MM.1S (cell line): ENCODE results near the gene RBM15B.

ENCODE experiments used
- DNase-seq: peaks from one replicate; pipeline ENCODE4 v3.0.0-alpha.2; 2015
- H2AFZ ChIP-seq: fragments of 300-600 bp; sonication (generic); 2 replicates; pipeline ENCODE4 v1.6.0; 2016; ENCODE audit warnings: antibody characterized with exemption, low read length
- H3F3A ChIP-seq: fragments of 300-600 bp; sonication (generic); 2 replicates; pipeline ENCODE4 v1.6.1; 2016; ENCODE audit warnings: mild to moderate bottlenecking, antibody characterized with exemption, low read length, moderate library complexity, mixed read lengths; ENCODE audit not compliant: insufficient read depth
- H3K27ac ChIP-seq: fragments of 300-600 bp; sonication (generic); 2 replicates; pipeline ENCODE4 v1.5.1; 2016; ENCODE audit warnings: mild to moderate bottlenecking, low read length
- H3K27me3 ChIP-seq: fragments of 300-600 bp; sonication (generic); replicated peaks from 2 replicates; pipeline ENCODE4 v1.6.0; 2016; ENCODE audit warnings: low read length; ENCODE audit not compliant: insufficient read depth
- H3K36me3 ChIP-seq: fragments of 300-600 bp; sonication (generic); replicated peaks from 2 replicates; pipeline ENCODE4 v1.6.1; 2016; ENCODE audit warnings: mild to moderate bottlenecking, low read length, mixed read lengths; ENCODE audit not compliant: insufficient read depth
- H3K4me1 ChIP-seq: fragments of 300-600 bp; sonication (generic); 2 replicates; pipeline ENCODE4 v1.6.1; 2016; ENCODE audit warnings: low read length, mixed read lengths
- H3K4me2 ChIP-seq: fragments of 300-600 bp; sonication (generic); 2 replicates; pipeline ENCODE4 v1.6.0; 2016; ENCODE audit warnings: low read depth, low read length
- H3K4me3 ChIP-seq: fragments of 300-600 bp; sonication (generic); 2 replicates; pipeline ENCODE4 v1.5.1; 2016; ENCODE audit warnings: low read length, mixed read lengths
- H3K79me2 ChIP-seq: fragments of 300-600 bp; sonication (generic); 2 replicates; pipeline ENCODE4 v1.6.1; 2016; ENCODE audit warnings: mixed run types, low read length, mixed read lengths
- H3K9ac ChIP-seq: fragments of 300-600 bp; sonication (generic); 2 replicates; pipeline ENCODE4 v1.6.1; 2016; ENCODE audit warnings: low read length, mixed read lengths
- H3K9me2 ChIP-seq: fragments of 300-600 bp; sonication (generic); replicated peaks from 2 replicates; pipeline ENCODE4 v1.6.1; 2016; ENCODE audit warnings: mild to moderate bottlenecking, low read length, mixed read lengths; ENCODE audit not compliant: insufficient read depth
- H3K9me3 ChIP-seq: fragments of 300-600 bp; sonication (generic); replicated peaks from 2 replicates; pipeline ENCODE4 v1.6.1; 2016; ENCODE audit warnings: mild to moderate bottlenecking, low read length, mixed read lengths; ENCODE audit not compliant: insufficient read depth
- H4K20me1 ChIP-seq: fragments of 300-600 bp; sonication (generic); 2 replicates; pipeline ENCODE4 v1.6.1; 2016; ENCODE audit warnings: mild to moderate bottlenecking, low read length, moderate library complexity, mixed read lengths; ENCODE audit not compliant: insufficient read depth
- EZH2 ChIP-seq: fragments of 300-600 bp; sonication (generic); optimal IDR thresholded peaks from 2 replicates; pipeline ENCODE3; 2017; ENCODE audit warnings: low read depth, mild to moderate bottlenecking, antibody characterized with exemption, low read length, mixed read lengths
- EZH2phosphoT487 ChIP-seq: fragments of 300-600 bp; sonication (generic); IDR thresholded peaks from 2 replicates; pipeline ENCODE4 v1.6.1; 2018; ENCODE audit warnings: antibody characterized with exemption, low read length
- TF ChIP-seq, protein P1 (sequence below): fragments of 300-600 bp; sonication (generic); IDR thresholded peaks from 2 replicates; pipeline ENCODE4 v1.5.1; 2016; ENCODE audit warnings: antibody characterized with exemption, low read length, mixed read lengths

Gene RBM15B

DNA sequence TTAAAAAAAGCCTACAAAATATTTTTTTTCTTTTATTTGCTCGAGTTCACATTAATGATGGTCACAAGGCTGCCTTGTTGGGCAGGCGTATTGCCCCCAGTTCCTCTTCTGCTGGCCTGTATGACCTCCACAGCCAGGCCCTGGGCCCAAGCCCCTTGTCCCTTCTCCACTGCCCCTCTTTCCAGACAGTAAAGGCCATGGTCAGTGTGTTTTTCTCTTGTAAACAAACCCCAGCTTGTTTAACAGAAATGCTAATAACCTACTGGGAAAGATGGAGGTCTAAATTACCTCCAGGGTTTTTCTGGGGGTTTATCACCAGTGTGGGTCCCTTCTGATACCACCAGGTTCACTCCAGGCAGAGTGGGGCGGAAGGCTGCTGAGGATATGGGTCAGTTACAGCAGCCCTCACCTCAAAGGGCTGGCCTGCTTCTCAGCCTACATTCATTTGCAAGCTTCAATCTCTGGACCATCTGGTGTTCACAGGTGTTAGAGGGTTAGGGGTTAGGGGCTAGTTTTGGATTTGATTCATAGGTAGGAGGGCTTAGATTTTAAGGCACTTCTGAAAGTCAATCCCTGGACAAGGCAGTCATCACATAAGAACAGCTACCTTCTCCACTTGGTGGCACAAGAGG, 8.0 kb upstream of the RBM15B start:
- H2AFZ ChIP-seq: no peak overlapping the region
- no peaks in the 10 kb centered on the region for H3K9me3 ChIP-seq
- peak overlapping the region; percentile 96; the same call in 1 of the 2 replicates for H3K4me3 ChIP-seq
- TF ChIP-seq EZH2phosphoT487: no peak
- no peak for TF ChIP-seq EZH2
- TF ChIP-seq, protein P1, sequence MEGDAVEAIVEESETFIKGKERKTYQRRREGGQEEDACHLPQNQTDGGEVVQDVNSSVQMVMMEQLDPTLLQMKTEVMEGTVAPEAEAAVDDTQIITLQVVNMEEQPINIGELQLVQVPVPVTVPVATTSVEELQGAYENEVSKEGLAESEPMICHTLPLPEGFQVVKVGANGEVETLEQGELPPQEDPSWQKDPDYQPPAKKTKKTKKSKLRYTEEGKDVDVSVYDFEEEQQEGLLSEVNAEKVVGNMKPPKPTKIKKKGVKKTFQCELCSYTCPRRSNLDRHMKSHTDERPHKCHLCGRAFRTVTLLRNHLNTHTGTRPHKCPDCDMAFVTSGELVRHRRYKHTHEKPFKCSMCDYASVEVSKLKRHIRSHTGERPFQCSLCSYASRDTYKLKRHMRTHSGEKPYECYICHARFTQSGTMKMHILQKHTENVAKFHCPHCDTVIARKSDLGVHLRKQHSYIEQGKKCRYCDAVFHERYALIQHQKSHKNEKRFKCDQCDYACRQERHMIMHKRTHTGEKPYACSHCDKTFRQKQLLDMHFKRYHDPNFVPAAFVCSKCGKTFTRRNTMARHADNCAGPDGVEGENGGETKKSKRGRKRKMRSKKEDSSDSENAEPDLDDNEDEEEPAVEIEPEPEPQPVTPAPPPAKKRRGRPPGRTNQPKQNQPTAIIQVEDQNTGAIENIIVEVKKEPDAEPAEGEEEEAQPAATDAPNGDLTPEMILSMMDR: no peak
- no peaks in the 10 kb centered on the region for H3K36me3 ChIP-seq
- no peak overlapping the region for H3K27ac ChIP-seq
- no peaks in the 10 kb centered on the region for H3K9me2 ChIP-seq
- no peak overlapping the region; the same call in 1 of the 2 replicates for H3K4me2 ChIP-seq
- no peak for DNase-seq
- H4K20me1 ChIP-seq: no peaks in the 10 kb centered on the region
- no peaks in the 10 kb centered on the region for H3K27me3 ChIP-seq
- no peak overlapping the region for H3K9ac ChIP-seq
- peaks cover 42% of the 10 kb centered on the region for H3K79me2 ChIP-seq
- peaks cover 22% of the 10 kb centered on the region for H3K4me1 ChIP-seq
- peaks cover 15% of the 10 kb centered on the region for H3F3A ChIP-seq

DNA sequence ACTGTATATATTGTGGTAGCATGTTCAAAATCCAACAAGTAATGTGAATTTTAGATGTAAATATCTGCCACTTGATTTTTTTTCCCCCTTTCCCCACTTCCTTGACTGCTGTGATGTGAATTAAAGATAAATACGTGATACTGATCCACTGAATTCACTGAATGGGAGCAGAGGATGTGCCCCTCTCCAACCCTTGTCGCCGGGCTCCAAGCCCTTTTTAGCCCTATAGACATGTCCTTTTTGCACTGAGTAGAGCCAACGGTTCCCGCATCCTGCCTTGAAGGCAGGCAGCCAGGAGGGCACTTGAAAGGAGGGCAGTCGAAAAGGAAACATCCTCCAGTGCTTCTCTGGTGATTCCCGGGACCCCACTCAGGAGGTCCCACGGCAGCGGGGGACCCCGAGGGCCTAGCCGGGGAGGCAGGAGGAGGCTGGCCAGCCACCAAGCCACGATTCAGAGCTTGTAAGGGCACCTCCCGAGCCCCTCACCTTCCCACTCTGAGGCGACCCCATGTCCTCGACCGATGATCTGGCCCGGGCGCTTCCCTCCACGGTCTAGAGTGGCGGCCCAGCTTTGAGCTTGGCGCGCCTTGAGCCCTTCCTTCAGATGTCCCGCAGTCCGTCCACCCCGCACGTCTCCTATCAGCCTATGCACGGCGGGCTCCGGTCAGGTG, 6.9 kb upstream of the RBM15B start:
- Histone ChIP-seq H3K36me3 (no peaks in the 10 kb centered on the region), H3K4me2 (peak overlapping the region; percentile 63), H3F3A (peaks cover 27% of the 10 kb centered on the region), H3K4me3 (peak overlapping the region; percentile 96), H3K9ac (peak overlapping the region; percentile 94), H3K4me1 (peaks cover 32% of the 10 kb centered on the region), H3K79me2 (peaks cover 52% of the 10 kb centered on the region), H3K9me3 (no peaks in the 10 kb centered on the region), H3K27ac (peak overlapping the region; percentile 68), H3K27me3 (no peaks in the 10 kb centered on the region), H4K20me1 (no peaks in the 10 kb centered on the region), H2AFZ (peak overlapping the region; percentile 83), H3K9me2 (no peaks in the 10 kb centered on the region)
- TF ChIP-seq EZH2phosphoT487: no peak
- no peak for TF ChIP-seq EZH2
- TF ChIP-seq, protein P1: no peak
- no peak for DNase-seq

DNA sequence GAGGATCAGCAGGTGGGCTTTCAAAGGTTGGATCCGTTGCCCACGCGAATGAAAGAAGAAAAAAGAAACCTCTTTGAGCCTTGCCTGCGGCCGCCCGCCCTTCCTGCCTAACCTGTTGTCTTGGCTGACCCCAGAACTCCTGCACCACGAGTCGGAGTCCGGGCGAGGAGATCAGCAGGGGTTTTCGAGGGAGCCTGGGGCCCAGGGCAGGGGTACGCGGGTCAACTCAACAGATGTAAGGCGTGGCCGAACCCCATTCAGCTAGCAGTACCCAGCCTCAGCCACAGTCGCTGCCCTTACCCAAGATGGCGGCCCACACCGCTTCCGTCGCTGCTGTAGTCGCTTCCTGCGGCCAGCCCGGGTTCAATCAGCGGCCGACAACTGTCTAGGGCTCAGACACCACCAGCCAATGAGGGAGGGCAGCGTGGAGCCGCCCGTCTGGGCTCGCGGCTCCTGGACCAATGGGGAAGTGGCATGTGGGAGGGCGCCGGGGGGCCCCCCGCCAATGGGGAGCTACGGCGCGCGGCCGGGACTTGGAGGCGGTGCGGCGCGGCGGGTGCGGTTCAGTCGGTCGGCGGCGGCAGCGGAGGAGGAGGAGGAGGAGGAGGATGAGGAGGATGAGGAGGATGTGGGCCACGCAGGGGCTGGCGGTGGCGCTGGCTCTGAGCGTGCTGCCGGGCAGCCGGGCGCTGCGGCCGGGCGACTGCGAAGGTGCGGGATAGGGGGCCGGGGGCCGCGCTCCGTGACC, 6.2 kb upstream of the RBM15B start, which contains the start of gene MANF:
Gene MANF (plus strand): TSS at position 566 of the 748 bp plus-strand sequence. CDS start 52 bp downstream, at position 618.
- peak within 1 kb of the TSS; percentile 92 for H3K4me2 ChIP-seq
- H3K4me3 ChIP-seq: peak within 1 kb of the TSS; percentile 96
- H3K27ac ChIP-seq: peak within 1 kb of the TSS; percentile 68
- H3K9me3 ChIP-seq: no peaks in the 10 kb centered on the region
- H3K27me3 ChIP-seq: no peaks in the 10 kb centered on the region
- no peak for TF ChIP-seq EZH2
- TF ChIP-seq, protein P1: no peak
- peak within 1 kb of the TSS; percentile 83 for H2AFZ ChIP-seq
- peaks cover 55% of the 10 kb centered on the region for H3K79me2 ChIP-seq
- H3K4me1 ChIP-seq: peaks cover 37% of the 10 kb centered on the region
- no peaks in the 10 kb centered on the region for H3K36me3 ChIP-seq
- H3K9me2 ChIP-seq: no peaks in the 10 kb centered on the region
- peak within 1 kb of the TSS; percentile 94 for H3K9ac ChIP-seq
- H4K20me1 ChIP-seq: no peaks in the 10 kb centered on the region
- H3F3A ChIP-seq: peaks cover 34% of the 10 kb centered on the region
- DNase-seq: peak; percentile 98
